HG03060 (cell line): Measurements from ENCODE around the gene PDS5A.
"Not testable (repeated sequence)": the region's sequence is repeated elsewhere in the genome, so short reads cannot be mapped to it uniquely, and the experiment has no call there.

Experiments
- ATAC-seq: cut with Tn5 transposase; IDR thresholded peaks from one replicate; pipeline ENCODE4 v1.9.1; 2021; ENCODE audit warnings: low read depth, moderate number of reproducible peaks; ENCODE audit not compliant: unreplicated experiment

PDS5A gene

DNA sequence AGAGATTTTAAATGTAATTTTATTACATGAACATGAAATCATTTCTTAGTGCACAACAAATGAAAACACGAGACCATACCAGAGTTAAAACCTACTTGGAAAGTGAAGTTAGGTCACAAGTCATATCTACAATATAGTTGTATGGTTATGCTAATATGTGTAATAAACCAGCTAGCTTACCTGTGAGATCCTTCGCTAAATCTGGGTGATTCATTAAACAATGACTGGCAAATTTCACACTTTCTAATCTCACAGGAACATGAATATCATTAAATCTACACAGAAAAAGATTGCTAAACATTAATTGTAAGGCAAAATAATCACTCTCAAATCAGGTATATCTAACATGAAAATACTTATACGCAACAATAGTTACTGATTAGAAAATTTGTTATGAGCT is 67.6 kb downstream of the PDS5A start:
- ATAC-seq, result no peak

DNA sequence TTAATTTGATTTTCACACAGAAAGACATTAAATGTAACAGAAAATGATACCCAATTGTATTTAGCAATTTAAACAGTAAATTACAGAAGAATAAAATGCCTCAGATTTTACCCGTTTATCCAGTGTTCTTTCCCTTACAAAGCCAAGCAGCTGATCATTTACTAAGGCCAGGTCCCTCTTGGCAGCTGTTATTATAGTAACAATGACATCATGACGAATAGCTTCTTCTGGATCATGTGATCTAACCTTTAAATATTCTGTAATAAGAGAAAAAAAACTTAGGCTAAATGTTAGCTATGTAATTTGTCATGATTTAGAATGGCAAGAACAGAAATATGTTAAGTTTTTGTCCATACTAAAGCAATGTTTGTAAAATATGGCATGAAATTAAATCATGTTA is 69.4 kb downstream of the PDS5A start:
- no peak for ATAC-seq

DNA sequence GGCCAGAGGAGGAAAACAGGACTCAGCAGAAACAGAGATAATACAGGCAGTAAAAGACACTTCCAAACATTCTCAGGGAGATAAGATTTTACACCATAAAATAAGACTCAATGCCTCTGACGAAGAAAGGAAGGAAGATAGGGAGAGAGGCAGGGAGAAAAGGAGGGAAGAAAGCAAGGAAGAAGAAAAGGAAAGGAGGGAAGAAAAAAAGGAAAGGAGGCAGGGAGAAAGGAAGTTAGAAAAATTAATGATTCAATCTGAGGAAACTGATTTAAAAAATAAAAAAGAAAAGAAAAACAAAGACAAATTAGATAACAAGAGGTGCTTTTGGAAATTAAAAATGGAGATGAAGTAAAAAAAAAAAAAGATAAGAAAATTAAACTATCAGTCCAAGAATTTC is 72.1 kb downstream of the PDS5A start:
- ATAC-seq, result no peak

DNA sequence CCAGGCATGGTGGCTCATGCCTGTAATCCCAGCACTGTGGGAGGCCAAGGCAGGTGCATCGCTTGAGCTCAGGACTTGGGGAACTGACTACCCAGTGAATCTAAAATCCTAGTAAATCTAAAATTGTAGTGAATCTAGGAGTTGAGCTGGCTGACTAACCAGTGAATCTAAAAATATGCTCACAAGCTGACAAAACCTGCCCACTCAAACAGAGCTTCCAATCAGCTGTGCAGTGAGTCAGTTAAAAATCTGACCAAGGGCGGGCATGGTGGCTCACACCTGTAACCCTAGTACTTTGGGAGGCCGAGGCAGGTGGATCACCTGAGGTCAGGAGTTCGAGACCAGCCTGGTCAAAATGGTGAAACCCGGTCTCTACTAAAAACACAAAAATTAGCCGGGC is 72.7 kb downstream of the PDS5A start:
- ATAC-seq, result not testable (repeated sequence)

DNA sequence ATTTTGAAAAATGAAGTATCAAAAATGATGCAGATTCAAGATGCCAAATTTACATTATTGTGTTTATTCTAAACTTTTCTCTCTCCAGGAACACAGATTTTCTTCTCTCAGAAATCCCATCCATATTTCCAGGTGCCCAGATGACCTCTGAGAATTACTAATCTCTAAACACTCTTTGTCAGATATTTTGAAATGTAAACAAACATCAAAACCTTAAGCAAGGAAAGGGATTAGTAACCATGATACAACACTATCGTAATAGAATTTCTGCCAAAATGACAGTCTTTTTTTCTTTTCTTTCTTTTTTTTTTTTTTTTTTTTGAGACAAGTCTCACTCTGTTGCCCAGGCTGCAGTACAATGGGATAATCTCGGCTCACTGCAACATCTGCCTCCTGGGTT is 76.7 kb downstream of the PDS5A start:
- no peak for ATAC-seq

DNA sequence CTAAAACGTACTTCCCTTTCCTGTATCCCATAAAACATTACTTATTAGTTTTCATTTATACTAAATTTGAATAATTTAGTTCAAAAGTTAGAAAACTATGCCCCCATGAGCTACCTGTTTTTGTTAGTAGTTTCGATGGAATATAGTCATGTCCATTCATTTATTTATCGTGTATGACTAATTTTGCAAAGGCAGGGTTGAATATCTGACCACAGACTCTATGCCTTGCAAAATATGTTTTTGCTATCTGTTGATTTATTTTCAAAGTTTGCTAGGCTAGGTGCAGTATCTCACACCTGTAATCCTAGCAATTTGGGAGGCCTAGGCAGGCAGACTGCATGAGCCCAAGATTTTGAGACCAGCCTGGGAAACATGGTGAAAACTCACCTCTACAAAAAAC is 78.4 kb downstream of the PDS5A start:
- no peak for ATAC-seq

GRCh38 chr4:39898015-39898414 is 79.7 kb downstream of the PDS5A start:
- no peak for ATAC-seq

DNA sequence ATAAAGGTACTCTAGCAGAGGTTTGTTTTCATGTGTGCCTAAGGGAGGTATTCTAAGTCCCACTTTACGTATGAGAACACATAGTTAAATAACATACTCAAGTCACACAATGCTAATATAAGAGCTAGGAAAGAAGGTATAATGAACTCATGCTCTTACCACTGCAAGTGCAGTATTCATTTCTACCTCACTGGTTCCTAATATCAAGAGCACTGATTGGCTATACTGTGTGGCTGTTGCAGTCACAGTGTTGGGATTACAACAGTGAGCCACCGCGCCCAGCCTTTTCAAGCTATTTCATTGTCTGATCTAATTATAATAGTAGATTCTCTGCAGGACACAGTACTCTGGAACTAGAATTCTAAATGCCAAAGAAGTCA is 84.0 kb downstream of the PDS5A start:
- no peak for ATAC-seq

DNA sequence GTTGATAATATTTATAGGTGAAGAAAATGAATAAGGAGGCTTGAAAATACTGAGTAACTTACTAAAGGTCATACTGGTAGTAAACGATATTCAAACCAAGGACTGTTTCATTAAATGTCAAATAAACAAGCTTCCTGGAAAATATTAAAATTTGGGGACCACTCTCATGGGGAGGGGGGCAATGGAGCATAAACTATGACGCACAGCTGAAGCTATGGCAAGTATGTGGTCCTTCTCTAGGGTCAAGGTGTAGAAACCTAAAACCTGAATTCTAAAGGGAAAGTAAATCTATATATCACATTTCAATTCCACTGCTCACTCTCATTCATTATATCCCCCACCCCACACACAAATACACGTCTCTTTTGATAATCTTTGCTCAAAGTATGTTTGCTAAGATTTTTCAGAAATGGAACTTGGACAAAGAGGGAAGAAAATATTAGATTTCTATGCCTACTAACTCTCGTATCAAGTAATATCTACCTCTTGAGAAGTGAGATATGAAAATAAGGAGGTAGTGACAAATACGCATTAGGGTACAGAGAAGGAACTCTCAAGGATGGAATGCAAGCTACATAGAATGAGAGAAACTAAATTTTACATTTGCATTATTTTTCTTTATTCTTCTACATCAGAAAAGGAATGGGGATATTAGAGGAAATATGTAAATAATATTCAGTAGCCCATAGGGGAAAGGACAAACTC is 84.6 kb downstream of the PDS5A start:
- no peak for ATAC-seq

DNA sequence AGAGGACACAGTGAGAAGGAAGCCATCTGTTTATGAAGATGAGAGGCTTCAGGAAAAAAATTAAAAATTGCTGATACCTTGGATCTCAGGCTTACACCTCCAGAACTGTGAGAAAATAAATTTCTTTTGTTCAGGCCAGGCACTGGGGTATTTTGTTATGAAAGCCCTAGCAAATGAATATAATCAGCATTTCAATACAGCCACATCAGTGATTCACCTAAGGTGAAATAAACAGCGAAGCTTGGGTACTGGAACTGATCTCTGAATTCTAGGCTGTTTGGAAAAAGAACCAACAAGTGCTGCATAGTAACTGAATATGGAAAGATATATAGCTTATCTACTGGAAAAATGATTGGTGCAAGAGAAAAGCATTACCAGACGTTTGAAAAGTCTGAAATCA is 88.5 kb downstream of the PDS5A start:
- ATAC-seq, result no peak

- ATAC-seq, result no peak
Measured at GRCh38 chr4:39888541-39888940, 89.2 kb downstream of the PDS5A start.

- no peak for ATAC-seq
Measured at GRCh38 chr4:39883646-39884045, 94.1 kb downstream of the PDS5A start.

GRCh38 chr4:39881789-39882188 is 95.9 kb downstream of the PDS5A start:
- no peak for ATAC-seq

DNA sequence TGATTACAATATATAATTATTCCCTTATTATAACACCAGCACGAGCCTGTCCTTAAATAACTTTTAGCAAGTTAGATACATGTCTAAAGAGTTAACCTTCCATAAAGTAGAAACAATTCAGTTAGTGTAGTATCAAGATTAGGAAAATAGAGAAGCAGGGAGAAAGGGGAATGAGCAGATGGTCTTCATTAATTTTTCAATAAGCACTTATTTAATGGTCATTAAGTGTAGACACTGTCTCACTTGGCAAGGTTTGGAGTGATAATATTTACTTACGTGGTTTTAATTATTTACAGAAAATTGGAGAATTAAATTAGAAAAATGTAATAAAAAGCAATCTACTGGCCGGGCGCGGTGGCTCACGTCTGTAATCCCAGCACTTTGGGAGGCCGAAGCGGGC is 99.7 kb downstream of the PDS5A start:
- no peak for ATAC-seq

GRCh38 chr4:39873823-39874222 is 103.9 kb downstream of the PDS5A start:
- no peak for ATAC-seq

GRCh38 chr4:39865280-39865679 is 112.4 kb downstream of the PDS5A start:
- ATAC-seq, result no peak

GRCh38 chr4:39864391-39864790 is 113.3 kb downstream of the PDS5A start:
- no peak for ATAC-seq

DNA sequence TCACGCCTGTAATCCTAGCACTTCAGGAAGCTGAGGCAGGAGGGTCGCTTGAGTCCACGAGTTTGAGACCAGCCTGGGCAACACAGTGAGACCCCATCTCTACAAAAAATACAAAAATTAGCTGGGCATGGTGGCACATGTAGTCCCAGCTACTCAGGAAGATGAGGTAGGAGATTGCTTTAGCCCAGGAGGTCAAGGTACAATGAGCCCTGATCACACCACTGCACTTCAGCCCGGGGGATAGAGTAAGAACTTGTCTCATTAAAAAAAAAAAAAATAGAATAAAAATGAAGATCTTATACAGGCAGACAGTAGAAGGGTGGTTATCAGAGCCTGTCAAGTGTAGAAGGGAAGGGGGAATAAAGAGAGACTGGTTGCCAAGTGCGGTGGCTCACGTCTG is 116.9 kb downstream of the PDS5A start:
- no peak for ATAC-seq

- ATAC-seq, result no peak
Measured at GRCh38 chr4:39855909-39856512, 121.7 kb downstream of the PDS5A start.

DNA sequence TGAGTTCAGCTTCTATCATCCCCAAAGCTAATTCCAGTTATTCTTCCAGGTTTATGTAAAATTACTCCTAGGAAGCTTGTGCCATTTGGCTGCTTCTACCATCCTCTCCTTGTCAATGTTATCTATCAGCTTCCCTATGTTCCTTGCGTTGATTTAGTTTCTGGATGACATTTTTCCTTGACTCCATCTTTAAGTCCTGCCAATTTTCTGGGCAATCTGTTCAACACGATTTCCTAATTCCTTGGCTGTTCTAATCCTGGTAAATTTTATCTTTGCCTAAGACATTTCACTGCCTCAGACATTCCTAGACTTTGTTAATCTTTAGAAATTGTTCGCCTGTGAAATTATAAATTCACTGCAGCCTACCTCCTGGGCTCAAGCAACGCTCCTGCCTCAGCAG is 125.1 kb downstream of the PDS5A start:
- ATAC-seq, result no peak

DNA sequence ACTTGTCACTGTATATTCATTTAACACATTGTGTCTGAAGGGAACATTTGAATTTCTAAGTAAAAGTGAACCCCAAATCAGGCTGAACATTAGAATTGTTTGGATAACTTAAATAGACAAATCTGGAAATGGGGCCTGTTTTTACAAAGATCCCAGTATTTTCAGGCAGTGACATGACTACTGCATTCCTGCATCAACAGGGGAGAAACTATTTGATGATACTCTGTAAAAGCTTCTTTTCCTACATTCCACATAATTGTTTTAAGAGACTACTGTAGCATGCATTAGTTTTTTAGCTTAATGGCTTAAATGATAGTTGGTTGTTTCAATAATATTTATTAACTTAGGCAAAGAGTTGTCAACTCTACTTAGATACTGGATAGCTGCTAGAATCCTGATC is 127.0 kb downstream of the PDS5A start:
- no peak for ATAC-seq

DNA sequence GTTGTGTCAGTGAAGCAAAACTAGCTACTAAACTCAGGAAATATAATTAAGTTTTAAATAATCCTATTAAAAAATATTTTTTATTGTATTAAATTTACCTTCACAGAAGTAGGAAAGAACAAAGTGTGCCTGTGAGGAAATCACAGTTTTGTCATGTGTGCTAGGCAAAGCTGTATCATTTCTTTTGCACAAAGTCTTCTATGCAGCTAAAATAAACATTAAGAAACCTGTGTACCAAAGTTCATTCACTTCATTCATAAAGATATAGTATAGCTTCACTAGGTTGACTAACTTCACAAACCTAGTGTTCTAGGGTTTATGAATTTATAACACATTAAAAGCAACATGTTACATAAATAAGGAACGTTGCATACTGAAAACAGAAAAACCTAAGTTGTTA is 131.0 kb downstream of the PDS5A start:
- no peak for ATAC-seq

DNA sequence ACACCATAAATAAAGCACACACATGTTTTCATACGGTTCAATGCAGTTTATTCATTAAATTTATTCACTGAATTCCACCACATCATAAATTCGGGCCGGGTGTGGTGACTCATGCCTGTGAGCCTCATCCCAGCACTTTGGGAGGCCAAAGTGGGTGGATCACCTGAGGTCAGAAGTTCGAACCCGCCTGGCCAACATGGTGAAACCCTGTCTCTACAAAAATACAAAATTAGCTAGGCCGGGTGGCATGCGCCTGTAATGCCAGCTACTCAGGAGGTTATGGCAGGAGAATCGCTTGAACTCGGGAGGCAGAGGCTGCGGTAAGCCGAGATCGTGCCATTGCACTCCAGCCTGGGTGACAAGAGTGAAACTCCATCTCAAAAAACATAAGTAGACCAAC is 131.6 kb downstream of the PDS5A start:
- no peak for ATAC-seq
